ENCODE data around the gene FAM114A1. TPM values are rescaled to one million over a fixed set of nuclear protein-coding genes. Genes with fewer than 3 reads are reported as not detected.
A peak's percentile ranks its signal among the peaks of the same experiment; 100 is the strongest.

Gene FAM114A1
- total RNA-seq, 4 donors from 2014 or later = 59.8 to 132 (median 103) TPM

GRCh38 chr4:38990241-38990640, 122.6 kb downstream of the FAM114A1 start:
- ATAC-seq (ENCODE audit: low FRiP score) (no peak), DNase-seq (ENCODE audit: low spot score) (no peak)
- TF ChIP-seq CTCF (IDR thresholded peaks at IDR 0.05) = no peak

GRCh38 chr4:38993683-38994082, 126.1 kb downstream of the FAM114A1 start:
- ATAC-seq (ENCODE audit: low FRiP score) (no peak), DNase-seq (ENCODE audit: low spot score) (no peak)
- no peak for TF ChIP-seq CTCF (IDR thresholded peaks at IDR 0.05)

GRCh38 chr4:38994135-38994534, 126.5 kb downstream of the FAM114A1 start:
- DNase-seq (ENCODE audit: low spot score) (no peak), ATAC-seq (ENCODE audit: low FRiP score) (no peak)
- no peak for TF ChIP-seq CTCF (IDR thresholded peaks at IDR 0.05)

Small RNA genes lying within 50 kb of the gene (small RNA-seq; reads per million reads assigned to genes)
- gene MIR574 = 103 reads per million, percentile 96 among the genes with 10 or more reads in this experiment

Other genes with a start within 250 kb of the FAM114A1 start
- gene KLF3, start 203.6 kb upstream of the FAM114A1 start, total RNA-seq = 10 to 100 TPM; 40.4 to 64.9 (median 53.8) TPM
- 1 to 10 TPM in 1 of 4 donors, under 1 TPM in 3; 0.12 to 2.5 (median 0.33) TPM for gene TLR10, start 84.8 kb upstream of the FAM114A1 start, total RNA-seq
- gene TLR1, start 63.0 kb upstream of the FAM114A1 start, total RNA-seq = 10 to 100 TPM; 17.0 to 35.8 (median 27.1) TPM
- 1 to 10 TPM; 4.6 to 9.6 (median 7.1) TPM for gene TLR6, start 11.0 kb upstream of the FAM114A1 start, total RNA-seq
- under 1 TPM in 1 of 4 donors, not detected in 3; 0.82 TPM for gene TMEM156, start 164.6 kb downstream of the FAM114A1 start, total RNA-seq
- gene KLHL5, start 194.4 kb downstream of the FAM114A1 start, total RNA-seq = 10 to 100 TPM; 26.1 to 67.1 (median 53.5) TPM